Ishikawa (cell line): ENCODE measurements around the gene GSAP.
A peak's percentile ranks its signal among the peaks of the same experiment; 100 is the strongest.

Experiments used
- CEBPB ChIP-seq: IDR thresholded peaks from 2 replicates; pipeline ENCODE4 v1.6.1; 2012
- CREB1 ChIP-seq: IDR thresholded peaks from 2 replicates; pipeline ENCODE4 v1.6.1; 2012; ENCODE audit warnings: low read depth
- EGR1 ChIP-seq: IDR thresholded peaks from 2 replicates; pipeline ENCODE4 v1.6.1; 2012
- EP300 ChIP-seq: IDR thresholded peaks from 2 replicates; pipeline ENCODE4 v1.6.1; 2012; ENCODE audit warnings: borderline replicate concordance
- FOXM1 ChIP-seq: IDR thresholded peaks from 2 replicates; pipeline ENCODE4 v1.6.1; 2012; ENCODE audit warnings: low read depth, borderline replicate concordance
- NFIC ChIP-seq: IDR thresholded peaks from 2 replicates; pipeline ENCODE4 v1.6.1; 2012
- RAD21 ChIP-seq: IDR thresholded peaks from 2 replicates; pipeline ENCODE4 v1.6.1; 2012; ENCODE audit warnings: low read depth
- REST ChIP-seq: IDR thresholded peaks from 2 replicates; pipeline ENCODE4 v1.6.1; 2012; ENCODE audit warnings: low read depth, mild to moderate bottlenecking
- TAF1 ChIP-seq: IDR thresholded peaks from 2 replicates; pipeline ENCODE4 v1.6.1; 2012; ENCODE audit warnings: low read depth, mild to moderate bottlenecking
- TCF12 ChIP-seq: IDR thresholded peaks from 2 replicates; pipeline ENCODE4 v1.6.1; 2012; ENCODE audit warnings: low read depth
- TEAD4 ChIP-seq: IDR thresholded peaks from 2 replicates; pipeline ENCODE4 v1.6.1; 2012
- USF1 ChIP-seq: IDR thresholded peaks from 2 replicates; pipeline ENCODE4 v1.6.1; 2012
- YY1 ChIP-seq: IDR thresholded peaks from 2 replicates; pipeline ENCODE4 v1.6.1; 2012; ENCODE audit warnings: low read depth
- ZBTB7A ChIP-seq: IDR thresholded peaks from 2 replicates; pipeline ENCODE4 v1.6.1; 2012; ENCODE audit warnings: low read depth
- TF ChIP-seq, protein P1 (sequence below): IDR thresholded peaks from 2 replicates; pipeline ENCODE4 v1.6.1; 2012

GSAP gene

DNA sequence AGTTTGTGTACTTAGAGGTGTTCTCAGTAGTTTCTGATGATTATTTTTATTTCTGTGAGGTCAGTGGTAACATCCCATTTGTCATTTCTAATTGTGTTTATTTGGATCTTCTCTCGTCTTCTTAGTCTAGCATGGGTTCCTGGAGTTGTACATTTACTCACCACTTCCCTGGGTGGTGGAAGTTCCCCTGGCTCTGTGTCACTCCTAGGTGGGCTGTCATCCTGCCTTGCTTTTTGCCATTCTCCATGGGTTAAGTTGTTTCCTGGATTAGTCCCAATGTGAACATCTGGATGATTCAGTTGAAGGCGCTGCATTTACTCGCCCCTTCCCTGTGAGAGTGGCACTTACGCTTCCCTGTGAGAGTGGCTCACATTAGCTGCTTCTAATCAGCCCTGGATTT, 48.2 kb downstream of the GSAP start:
- no peak for TF ChIP-seq NFIC
- TF ChIP-seq TCF12: no peak
- TF ChIP-seq CREB1: no peak
- no peak for TF ChIP-seq FOXM1
- no peak for TF ChIP-seq EP300
- TF ChIP-seq USF1: no peak
- no peak for TF ChIP-seq CEBPB
- no peak for TF ChIP-seq ZBTB7A
- no peak for TF ChIP-seq TEAD4
- no peak for TF ChIP-seq EGR1
- TF ChIP-seq, protein P1, sequence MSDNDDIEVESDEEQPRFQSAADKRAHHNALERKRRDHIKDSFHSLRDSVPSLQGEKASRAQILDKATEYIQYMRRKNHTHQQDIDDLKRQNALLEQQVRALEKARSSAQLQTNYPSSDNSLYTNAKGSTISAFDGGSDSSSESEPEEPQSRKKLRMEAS: no peak
- no peak for TF ChIP-seq REST
- no peak for TF ChIP-seq TAF1

DNA sequence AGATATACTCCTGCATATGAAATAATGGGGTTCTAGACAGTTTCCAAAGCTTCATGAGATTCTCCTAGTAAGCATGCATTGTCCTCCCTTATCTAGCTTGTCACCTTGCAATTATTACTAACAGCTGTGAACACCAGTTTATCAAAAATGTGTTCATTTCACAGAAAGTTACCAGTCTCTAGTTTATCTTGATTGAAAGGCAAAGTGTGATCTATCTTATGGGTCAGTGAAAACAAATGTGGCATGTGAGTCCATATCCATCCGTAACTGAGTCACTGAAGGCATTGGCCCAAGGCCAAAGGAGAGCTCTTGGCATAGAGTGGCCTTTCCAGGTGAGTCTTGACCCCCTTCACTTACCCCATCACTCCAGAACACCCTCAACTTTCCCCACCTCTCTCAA, 53.2 kb downstream of the GSAP start:
- TF ChIP-seq, protein P1: no peak
- TF ChIP-seq EGR1: no peak
- TF ChIP-seq NFIC: 0 out of 2 replicates have a peak, but pooled peaks have one; percentile 29
- TF ChIP-seq TCF12: no peak
- TF ChIP-seq CREB1: no peak
- no peak for TF ChIP-seq CEBPB

- TF ChIP-seq EP300: no peak
- no peak for TF ChIP-seq YY1
- no peak for TF ChIP-seq TEAD4
- no peak for TF ChIP-seq RAD21
- TF ChIP-seq EGR1: no peak
- no peak for TF ChIP-seq ZBTB7A
- no peak for TF ChIP-seq NFIC
- TF ChIP-seq, protein P1: no peak
- TF ChIP-seq REST: no peak
- TF ChIP-seq CREB1: no peak
These were observed 55.2 kb downstream of the GSAP start for GRCh38 chr7:77360969-77361368.

GRCh38 chr7:77360104-77360503, 56.0 kb downstream of the GSAP start:
- no peak for TF ChIP-seq FOXM1
- no peak for TF ChIP-seq NFIC
- TF ChIP-seq CEBPB: no peak
- no peak for TF ChIP-seq REST
- TF ChIP-seq YY1: no peak
- TF ChIP-seq CREB1: no peak

DNA sequence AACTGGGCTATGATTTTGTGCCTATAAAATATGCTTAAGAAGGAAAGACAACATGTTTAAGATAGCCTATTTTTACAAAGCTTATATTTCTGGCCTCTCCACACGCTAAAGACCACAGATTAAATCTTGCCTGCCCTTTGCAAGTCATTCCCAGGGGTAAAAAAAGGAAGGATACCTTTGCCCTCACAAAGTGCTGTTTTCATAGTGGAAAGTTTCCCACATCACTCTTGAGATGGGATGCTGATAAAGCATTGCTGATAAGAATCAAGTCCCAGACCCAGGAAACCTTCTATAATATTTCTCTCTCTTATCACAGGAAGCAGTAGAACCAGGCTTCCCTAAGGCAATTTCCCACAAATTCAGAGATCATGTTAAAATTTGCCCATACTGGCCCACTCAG, 56.5 kb downstream of the GSAP start:
- TF ChIP-seq CEBPB: no peak
- no peak for TF ChIP-seq EGR1
- no peak for TF ChIP-seq REST
- TF ChIP-seq YY1: no peak
- TF ChIP-seq RAD21: no peak
